OCI-LY7 (cell line): ENCODE data around the gene TMEM164.

Experiments
- EZH2phosphoT487 ChIP-seq: fragments of 200-600 bp; sonication (generic); IDR thresholded peaks from 2 replicates; pipeline ENCODE4 v1.6.1; 2018; ENCODE audit warnings: low read depth, borderline replicate concordance, mild to moderate bottlenecking, mixed run types, antibody characterized with exemption, low read length, moderate library complexity, mixed read lengths
- TF ChIP-seq, protein P1 (sequence below): fragments of 200-600 bp; sonication (generic); conservative IDR thresholded peaks from 2 replicates; pipeline ENCODE4 v1.5.1; 2014; ENCODE audit warnings: mild to moderate bottlenecking, antibody characterized with exemption, low read length, moderate library complexity, mixed read lengths

DNA sequence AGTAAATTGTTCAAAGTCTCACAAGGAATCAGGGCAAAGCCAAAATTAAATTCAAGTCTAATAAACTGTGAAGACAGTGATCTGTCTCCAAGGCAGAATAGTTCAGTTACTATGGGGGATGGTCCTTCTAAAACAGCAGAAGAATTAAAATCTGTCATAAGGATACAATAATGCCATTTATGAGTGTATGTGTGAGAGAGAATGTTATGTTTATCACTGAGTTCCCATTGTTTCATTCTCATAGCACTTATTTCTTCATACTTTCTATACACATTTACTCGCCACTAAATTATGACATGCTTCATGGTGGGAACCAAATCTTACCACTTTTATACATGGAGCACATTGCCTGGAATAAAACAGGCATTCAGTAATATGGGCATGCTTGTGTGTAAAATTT, 212.5 kb downstream of the TMEM164 start:
- TF ChIP-seq, protein P1, sequence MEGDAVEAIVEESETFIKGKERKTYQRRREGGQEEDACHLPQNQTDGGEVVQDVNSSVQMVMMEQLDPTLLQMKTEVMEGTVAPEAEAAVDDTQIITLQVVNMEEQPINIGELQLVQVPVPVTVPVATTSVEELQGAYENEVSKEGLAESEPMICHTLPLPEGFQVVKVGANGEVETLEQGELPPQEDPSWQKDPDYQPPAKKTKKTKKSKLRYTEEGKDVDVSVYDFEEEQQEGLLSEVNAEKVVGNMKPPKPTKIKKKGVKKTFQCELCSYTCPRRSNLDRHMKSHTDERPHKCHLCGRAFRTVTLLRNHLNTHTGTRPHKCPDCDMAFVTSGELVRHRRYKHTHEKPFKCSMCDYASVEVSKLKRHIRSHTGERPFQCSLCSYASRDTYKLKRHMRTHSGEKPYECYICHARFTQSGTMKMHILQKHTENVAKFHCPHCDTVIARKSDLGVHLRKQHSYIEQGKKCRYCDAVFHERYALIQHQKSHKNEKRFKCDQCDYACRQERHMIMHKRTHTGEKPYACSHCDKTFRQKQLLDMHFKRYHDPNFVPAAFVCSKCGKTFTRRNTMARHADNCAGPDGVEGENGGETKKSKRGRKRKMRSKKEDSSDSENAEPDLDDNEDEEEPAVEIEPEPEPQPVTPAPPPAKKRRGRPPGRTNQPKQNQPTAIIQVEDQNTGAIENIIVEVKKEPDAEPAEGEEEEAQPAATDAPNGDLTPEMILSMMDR, result no peak
- TF ChIP-seq EZH2phosphoT487, result no peak
